GM21367 (cell line): Measurements from ENCODE around the gene KCNA3.
A peak's percentile ranks its signal among the peaks of the same experiment; 100 is the strongest.

Source experiments
- ATAC-seq: cut with Tn5 transposase; IDR thresholded peaks from one replicate; pipeline ENCODE4 v1.9.1; 2021; ENCODE audit not compliant: unreplicated experiment

The KCNA3 gene

GRCh38 chr1:110643879-110644472 is 30.8 kb downstream of the KCNA3 start:
- ATAC-seq, result no peak

- ATAC-seq, result no peak
These were observed 34.9 kb downstream of the KCNA3 start for GRCh38 chr1:110639724-110640386.

GRCh38 chr1:110638556-110638955 is 36.2 kb downstream of the KCNA3 start:
- ATAC-seq, result no peak

DNA sequence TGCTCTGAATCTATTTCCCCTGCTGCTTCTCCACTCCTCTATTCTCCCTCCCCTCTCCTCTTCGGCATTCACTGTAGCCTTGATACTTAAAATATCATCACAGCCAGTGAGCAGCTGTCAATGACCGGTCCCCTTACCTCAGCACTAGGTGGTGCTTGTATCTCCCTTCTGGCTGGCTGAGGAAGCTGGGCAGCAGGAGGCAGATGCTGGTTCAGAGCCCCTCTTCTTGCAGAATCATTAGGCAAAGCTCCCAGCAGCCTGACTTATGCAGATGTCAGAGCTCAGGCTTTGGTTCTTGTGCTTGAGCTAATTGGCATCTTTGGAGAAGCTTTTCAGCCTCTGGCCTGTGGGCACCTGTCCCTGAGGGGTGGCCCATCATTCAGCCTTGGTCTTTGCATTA is 36.7 kb downstream of the KCNA3 start:
- no peak for ATAC-seq

DNA sequence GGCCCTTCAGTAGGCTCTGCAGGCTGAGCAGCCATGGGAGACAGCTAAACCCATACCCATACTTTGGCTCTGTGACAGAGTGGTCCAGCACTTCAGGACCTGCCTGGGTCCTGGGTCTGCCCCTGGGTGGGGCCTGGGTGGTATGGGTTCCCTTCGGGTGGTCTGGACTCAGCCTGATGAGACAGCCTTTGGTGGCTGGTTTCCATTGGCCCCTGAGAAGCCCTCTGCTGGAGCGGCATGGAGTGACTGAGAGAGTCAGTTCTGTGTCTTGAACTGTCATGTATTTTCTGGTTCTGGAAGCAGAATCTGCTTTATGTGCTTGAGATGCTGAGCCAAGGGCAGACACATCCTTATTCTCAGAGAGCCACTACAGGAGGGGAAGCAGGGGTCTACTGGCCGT is 37.3 kb downstream of the KCNA3 start:
- ATAC-seq, result no peak

GRCh38 chr1:110636149-110636935 is 38.4 kb downstream of the KCNA3 start:
- no peak for ATAC-seq

DNA sequence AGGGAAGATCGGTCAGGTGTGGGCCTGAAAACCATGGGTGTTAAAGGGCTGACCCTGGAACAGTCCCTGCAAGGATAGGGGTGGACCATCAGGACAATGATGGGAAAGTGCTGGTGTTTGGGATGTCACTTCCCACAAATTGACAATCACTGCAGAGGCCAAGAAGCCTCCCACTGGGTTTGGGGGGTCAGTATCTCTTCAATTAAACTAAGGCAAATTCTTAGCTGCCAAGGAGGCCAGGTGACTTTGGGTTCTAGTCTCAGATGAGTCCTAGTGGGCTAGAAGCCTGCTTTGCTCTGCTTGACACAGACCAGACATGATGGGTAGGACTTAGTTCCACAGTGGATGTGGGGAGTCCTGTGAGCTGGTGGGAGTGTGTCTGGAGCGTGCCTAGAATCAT is 39.3 kb downstream of the KCNA3 start:
- ATAC-seq, result no peak

DNA sequence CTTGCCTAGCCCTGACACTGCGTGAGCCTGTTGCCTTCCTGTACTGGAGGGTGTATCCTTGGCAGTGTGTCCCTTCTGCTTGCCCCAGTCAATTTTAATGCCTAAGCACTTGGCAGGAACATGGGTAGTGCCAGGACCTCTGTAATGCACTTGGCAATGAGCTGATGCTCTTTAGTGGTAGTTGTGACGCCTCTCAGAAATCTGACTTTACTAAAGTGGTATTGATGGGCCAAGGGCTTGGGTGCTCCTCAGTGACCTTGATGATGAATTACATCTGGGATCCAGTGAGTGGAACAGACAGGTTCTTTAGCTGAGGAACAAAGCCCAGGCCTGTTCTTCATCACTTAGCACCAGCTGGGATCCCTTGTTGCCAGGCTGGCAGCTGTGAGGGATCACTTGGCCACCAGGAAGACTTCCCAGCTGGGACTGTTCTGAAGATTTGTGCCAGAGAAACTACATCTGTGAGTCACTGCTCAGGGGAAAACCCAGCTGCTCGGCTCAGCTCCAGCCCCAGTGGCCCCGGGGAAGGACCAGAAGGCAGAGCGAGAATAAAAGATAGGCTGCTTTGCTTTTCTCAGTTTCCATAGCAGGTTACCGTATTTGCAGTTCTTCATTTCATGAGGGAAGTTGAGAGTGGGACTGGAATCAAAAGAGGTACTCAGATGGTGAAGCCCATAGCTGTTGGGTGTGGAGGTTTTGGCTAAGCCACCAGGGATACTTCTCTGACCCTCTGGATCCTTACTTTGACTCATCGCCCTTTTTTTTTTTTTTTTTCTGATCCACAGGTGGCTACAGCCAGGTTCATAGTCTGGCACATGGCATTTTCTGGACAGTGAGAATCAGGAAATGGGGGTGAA is 40.1 kb downstream of the KCNA3 start:
- ATAC-seq, result peak; percentile 50

DNA sequence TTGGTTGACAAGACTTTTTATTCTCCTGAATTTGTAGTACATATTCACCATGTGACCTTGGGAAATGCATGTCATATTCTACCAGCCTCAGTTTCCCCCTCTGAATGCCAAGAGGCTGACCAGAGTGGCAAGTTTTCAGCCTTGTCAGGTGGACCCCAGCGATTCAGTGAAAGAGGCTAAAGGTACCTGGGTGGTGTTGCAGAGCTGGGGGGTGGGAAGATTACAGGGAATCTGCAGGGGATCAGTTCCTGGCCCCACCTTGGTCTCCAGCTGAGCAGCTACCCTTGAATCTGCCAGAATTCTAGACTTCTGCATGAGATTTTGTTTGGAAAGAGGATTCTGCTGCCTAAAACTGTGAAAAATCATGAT is 40.7 kb downstream of the KCNA3 start:
- no peak for ATAC-seq

DNA sequence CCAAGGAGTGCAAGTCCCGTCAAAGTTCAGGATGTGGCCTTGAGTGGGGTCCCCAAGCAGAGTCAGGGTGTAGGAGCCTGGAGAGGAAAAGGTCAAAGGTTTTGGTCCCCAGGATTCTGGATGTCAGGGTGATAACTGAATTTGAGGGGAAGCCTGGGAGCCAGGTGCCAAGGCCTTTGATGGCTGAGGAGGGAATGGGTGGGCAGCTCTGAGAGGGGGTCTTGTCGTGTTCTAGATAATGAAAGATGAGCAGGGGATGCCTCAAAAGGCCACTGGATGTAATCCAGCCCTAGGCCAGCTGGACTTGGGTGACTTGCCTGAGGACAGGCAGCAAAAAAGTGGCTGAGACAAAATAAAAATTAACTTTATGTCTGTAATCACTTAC is 41.1 kb downstream of the KCNA3 start:
- no peak for ATAC-seq

- ATAC-seq, result no peak
These were observed 42.7 kb downstream of the KCNA3 start for GRCh38 chr1:110631836-110632620.

- peak; percentile 38 for ATAC-seq
These were observed 43.7 kb downstream of the KCNA3 start for GRCh38 chr1:110630839-110631663.

GRCh38 chr1:110628323-110629105 is 46.2 kb downstream of the KCNA3 start:
- no peak for ATAC-seq

GRCh38 chr1:110627764-110628163 is 47.0 kb downstream of the KCNA3 start:
- no peak for ATAC-seq

- no peak for ATAC-seq
These were observed 47.9 kb downstream of the KCNA3 start for GRCh38 chr1:110626889-110627288.
